KMS-11 (cell line): ENCODE results near the gene SAMHD1.

Source experiments
- H2AFZ ChIP-seq: fragments of 200-600 bp; sonication (generic); 2 replicates; pipeline ENCODE4 v1.6.1; 2016; ENCODE audit warnings: antibody characterized with exemption, mixed run types, low read depth
- H3K27ac ChIP-seq: fragments of 200-600 bp; sonication (generic); 2 replicates; pipeline ENCODE4 v1.6.1; 2016; ENCODE audit warnings: mild to moderate bottlenecking, mixed run types
- H3K27me3 ChIP-seq: fragments of 200-600 bp; sonication (generic); 2 replicates; pipeline ENCODE4 v1.6.1; 2017; ENCODE audit warnings: mild to moderate bottlenecking, low read depth, mixed run types, moderate library complexity; ENCODE audit not compliant: insufficient read depth
- H3K36me3 ChIP-seq: fragments of 200-600 bp; sonication (generic); 2 replicates; pipeline ENCODE4 v1.6.1; 2017; ENCODE audit warnings: mild to moderate bottlenecking, mixed run types; ENCODE audit not compliant: insufficient read depth
- H3K4me1 ChIP-seq: fragments of 200-600 bp; sonication (generic); 2 replicates; pipeline ENCODE4 v1.6.1; 2016; ENCODE audit warnings: mild to moderate bottlenecking, low read depth, mixed run types; ENCODE audit not compliant: poor library complexity, severe bottlenecking
- H3K4me2 ChIP-seq: fragments of 200-600 bp; sonication (generic); 2 replicates; pipeline ENCODE4 v1.7.0; 2016; ENCODE audit warnings: mild to moderate bottlenecking, mixed run types
- H3K4me3 ChIP-seq: fragments of 200-600 bp; sonication (generic); IDR thresholded peaks from 2 replicates; pipeline ENCODE4 v1.6.1; 2017; ENCODE audit warnings: low read depth, low read length, mixed read lengths; ENCODE audit not compliant: insufficient read depth
- H3K79me2 ChIP-seq: fragments of 200-600 bp; sonication (generic); 2 replicates; pipeline ENCODE4 v1.6.1; 2016; ENCODE audit warnings: low read depth, mixed run types; ENCODE audit not compliant: insufficient read depth
- H3K9ac ChIP-seq: fragments of 200-600 bp; sonication (generic); 2 replicates; pipeline ENCODE4 v1.6.1; 2016; ENCODE audit warnings: mild to moderate bottlenecking, mixed run types
- H4K20me1 ChIP-seq: fragments of 200-600 bp; sonication (generic); 2 replicates; pipeline ENCODE4 v1.6.1; 2016; ENCODE audit warnings: mild to moderate bottlenecking, mixed run types; ENCODE audit not compliant: insufficient read depth
- TF ChIP-seq, protein P1 (sequence below): fragments of 200-600 bp; sonication (generic); conservative IDR thresholded peaks from 2 replicates; pipeline ENCODE4 v1.6.1; 2017; ENCODE audit warnings: low read depth, mild to moderate bottlenecking, antibody characterized with exemption, low read length, moderate library complexity, mixed read lengths

The SAMHD1 gene

DNA sequence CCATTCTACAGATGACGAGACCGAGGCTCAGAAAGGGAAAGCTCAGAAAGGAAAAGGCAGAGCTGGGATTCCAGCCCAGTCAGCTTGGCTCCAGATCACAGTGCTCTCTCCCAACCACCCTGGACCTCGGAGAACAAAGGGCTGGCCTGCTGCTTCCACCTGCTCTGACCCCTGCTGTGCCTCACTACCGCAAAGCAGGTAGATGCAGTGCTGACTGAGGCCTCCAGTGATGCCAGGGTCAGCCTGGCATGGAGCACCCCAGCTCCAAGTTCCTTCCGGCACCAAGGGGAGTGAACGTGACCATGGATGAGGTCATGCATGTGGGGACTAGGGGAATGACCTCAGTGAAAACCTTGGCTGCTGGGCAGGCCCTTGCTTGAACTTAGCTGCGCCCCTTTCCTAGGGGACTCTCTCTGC, 96.3 kb downstream of the SAMHD1 start:
- Histone ChIP-seq H3K27me3 (no peaks in the 10 kb centered on the region), H2AFZ (no peak overlapping the region), H3K9ac (no peak overlapping the region), H3K4me1 (no peaks in the 10 kb centered on the region), H3K4me3 (no peak overlapping the region), H3K79me2 (no peaks in the 10 kb centered on the region), H3K27ac (no peak overlapping the region), H4K20me1 (no peaks in the 10 kb centered on the region), H3K36me3 (no peaks in the 10 kb centered on the region), H3K4me2 (no peak overlapping the region)
- TF ChIP-seq, protein P1, sequence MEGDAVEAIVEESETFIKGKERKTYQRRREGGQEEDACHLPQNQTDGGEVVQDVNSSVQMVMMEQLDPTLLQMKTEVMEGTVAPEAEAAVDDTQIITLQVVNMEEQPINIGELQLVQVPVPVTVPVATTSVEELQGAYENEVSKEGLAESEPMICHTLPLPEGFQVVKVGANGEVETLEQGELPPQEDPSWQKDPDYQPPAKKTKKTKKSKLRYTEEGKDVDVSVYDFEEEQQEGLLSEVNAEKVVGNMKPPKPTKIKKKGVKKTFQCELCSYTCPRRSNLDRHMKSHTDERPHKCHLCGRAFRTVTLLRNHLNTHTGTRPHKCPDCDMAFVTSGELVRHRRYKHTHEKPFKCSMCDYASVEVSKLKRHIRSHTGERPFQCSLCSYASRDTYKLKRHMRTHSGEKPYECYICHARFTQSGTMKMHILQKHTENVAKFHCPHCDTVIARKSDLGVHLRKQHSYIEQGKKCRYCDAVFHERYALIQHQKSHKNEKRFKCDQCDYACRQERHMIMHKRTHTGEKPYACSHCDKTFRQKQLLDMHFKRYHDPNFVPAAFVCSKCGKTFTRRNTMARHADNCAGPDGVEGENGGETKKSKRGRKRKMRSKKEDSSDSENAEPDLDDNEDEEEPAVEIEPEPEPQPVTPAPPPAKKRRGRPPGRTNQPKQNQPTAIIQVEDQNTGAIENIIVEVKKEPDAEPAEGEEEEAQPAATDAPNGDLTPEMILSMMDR, result no peak

DNA sequence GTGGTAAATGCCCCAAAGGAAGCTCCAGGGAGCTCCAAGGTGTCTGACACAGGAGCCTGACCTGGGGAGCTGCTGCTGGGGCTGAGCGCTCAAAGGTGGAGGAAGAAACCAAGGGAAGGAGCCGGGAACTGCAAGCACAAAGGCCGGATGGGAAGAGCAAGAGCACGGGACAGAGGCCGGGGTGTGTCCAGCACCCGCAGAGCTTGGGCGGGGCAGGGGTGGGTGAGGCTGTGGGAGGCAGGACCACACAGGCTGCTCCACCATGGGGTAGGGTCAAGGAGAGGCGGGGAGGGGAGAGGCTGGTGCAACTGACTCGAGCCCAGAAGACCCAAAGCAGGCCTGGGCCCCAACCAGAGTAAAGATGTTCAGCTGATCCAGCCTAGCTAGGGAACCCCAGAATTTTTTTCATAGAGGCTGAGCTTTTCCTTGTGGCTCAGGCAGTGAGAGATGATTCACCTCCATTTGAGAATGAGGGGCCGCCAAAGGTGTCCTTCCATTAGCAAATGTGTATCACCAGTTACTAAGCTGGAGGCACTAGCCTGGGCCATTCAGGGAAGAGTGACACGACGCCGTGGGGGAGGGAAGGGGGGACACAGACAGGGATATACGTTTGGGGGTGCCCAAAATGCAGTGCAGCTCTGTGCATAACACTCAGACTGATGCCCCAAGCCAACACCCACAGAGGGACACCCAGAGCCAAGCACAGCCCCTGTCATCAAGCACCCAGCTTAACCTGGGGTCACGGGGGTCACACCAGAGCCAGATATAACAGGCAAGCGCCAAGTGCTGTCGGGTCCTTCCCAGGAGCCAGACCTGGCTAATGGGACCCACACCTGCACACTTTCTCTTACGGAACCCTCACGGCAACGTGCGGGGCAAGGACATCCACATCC, 96.9 kb downstream of the SAMHD1 start:
- Histone ChIP-seq H2AFZ (no peak overlapping the region), H3K4me1 (no peaks in the 10 kb centered on the region), H3K4me2 (no peak overlapping the region), H3K4me3 (no peak overlapping the region), H3K9ac (no peak overlapping the region), H3K79me2 (no peaks in the 10 kb centered on the region), H3K27me3 (no peaks in the 10 kb centered on the region), H4K20me1 (no peaks in the 10 kb centered on the region), H3K36me3 (no peaks in the 10 kb centered on the region), H3K27ac (no peak overlapping the region)
- TF ChIP-seq, protein P1, result no peak

DNA sequence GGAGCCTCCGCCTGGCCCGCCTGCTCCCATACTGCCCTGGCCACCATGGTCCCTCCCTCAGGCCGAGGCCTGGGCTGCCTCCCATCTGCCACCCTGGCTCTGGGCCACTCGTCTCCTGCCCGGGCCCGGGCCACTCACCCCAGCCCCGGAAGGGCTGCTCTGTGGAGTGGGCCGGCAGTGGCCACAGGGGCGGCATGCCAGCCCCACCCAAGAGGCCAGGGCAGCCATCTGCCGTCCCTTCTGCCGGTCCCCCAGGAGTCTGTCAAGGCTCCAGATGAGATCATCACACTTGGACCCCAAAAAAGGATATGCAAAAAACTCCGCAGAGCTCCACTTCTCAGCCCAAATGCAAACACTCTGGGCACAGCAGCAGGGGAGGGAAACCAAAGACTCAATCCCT, 99.3 kb downstream of the SAMHD1 start:
- Histone ChIP-seq H3K9ac (no peak overlapping the region), H3K79me2 (peaks cover 5% of the 10 kb centered on the region; the same call in 1 of the 2 replicates), H2AFZ (no peak overlapping the region), H3K36me3 (no peaks in the 10 kb centered on the region), H3K4me3 (no peak overlapping the region), H3K27me3 (no peaks in the 10 kb centered on the region), H3K4me1 (no peaks in the 10 kb centered on the region), H3K4me2 (no peak overlapping the region), H4K20me1 (no peaks in the 10 kb centered on the region), H3K27ac (no peak overlapping the region)
- TF ChIP-seq, protein P1, result no peak

DNA sequence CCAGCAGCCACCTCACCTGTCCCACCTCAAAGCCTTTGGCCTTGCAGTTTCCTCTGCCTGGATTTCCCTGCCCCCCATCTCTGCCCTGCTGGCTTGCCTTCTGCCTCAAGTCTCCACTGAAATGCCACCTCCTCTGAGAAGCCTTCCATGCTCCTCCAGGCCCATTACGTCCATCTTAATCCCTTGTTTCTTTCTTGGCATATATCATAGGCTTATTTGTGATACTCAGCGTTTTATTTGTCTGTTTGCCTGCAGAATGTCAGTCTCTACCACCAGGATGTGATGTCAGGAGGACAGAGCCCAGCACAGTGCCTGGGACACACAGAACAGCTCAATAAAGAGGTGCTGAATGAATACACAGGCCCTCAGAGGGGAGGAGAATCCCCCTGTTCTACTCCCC, 100.0 kb downstream of the SAMHD1 start:
- Histone ChIP-seq H2AFZ (no peak overlapping the region), H3K27me3 (no peaks in the 10 kb centered on the region), H4K20me1 (no peaks in the 10 kb centered on the region), H3K4me2 (no peak overlapping the region), H3K9ac (no peak overlapping the region), H3K27ac (no peak overlapping the region), H3K4me1 (no peaks in the 10 kb centered on the region), H3K79me2 (peaks cover 5% of the 10 kb centered on the region; the same call in 1 of the 2 replicates), H3K4me3 (no peak overlapping the region), H3K36me3 (no peaks in the 10 kb centered on the region)
- TF ChIP-seq, protein P1, result no peak
